Midbrain (tissue), 1 donor: ENCODE results near the gene PTK6.
"Not testable (repeated sequence)": the region's sequence is repeated elsewhere in the genome, so short reads cannot be mapped to it uniquely, and the experiment has no call there.

Experiments
- DNase-seq: peaks from one replicate; lab custom pipeline; 2025; lab: John Stamatoyannopoulos, UW

The PTK6 gene

GRCh38 chr20:63536997-63537524 lies at the start of gene PTK6:
Gene PTK6, minus strand, starts transcription at chr20:63537376. Its CDS starts 62 bp downstream, at chr20:63537314.
- DNase-seq = no peak

- no peak for DNase-seq
These were observed 49.6 kb upstream of the PTK6 start for GRCh38 chr20:63586797-63587196.

DNA sequence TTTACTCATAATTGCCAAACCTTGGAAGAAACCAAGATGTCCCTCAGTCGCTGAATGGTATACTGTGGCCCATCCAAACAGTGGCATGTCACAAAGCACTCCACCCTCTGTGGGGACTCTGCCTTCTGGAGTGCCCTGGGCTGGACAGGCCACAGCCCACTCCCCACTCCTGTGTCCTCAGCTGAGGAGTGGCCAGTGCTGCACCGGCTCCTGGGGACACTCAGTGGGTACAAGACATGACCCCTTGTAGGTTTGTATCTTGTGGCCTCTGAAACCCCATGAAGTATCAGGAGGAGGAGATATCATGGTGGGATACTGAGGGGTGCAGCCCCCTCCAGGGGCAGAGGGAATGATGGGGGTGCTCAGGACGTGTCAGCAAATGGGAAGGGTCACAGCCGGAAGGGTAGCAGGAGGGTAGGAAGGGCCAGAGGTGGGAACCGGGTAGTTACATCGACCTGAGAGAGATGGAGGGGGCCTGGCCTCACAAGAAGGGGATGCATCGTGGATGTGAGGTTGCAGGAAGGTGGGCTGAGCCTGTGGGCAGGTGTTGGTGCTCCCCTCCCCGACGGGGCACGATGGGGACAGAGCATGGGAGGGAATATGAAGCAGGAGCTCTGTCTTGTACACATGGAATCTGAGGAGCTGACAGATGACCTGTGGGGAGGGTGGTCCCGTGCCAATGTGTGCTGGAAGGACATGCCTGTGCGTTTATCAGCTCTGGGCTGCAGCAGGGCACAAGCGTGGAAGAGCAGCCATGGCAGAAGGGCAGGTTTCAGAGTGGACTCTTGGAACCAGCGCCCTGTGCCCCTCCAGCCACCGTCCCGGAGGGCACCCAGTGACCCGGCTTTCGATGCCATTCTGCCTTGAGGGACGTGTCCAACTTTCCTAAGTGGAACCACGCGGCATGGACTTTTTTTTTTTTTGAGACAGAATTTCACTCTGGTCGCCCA lies 48.7 kb upstream of the PTK6 start:
- no peak for DNase-seq

DNA sequence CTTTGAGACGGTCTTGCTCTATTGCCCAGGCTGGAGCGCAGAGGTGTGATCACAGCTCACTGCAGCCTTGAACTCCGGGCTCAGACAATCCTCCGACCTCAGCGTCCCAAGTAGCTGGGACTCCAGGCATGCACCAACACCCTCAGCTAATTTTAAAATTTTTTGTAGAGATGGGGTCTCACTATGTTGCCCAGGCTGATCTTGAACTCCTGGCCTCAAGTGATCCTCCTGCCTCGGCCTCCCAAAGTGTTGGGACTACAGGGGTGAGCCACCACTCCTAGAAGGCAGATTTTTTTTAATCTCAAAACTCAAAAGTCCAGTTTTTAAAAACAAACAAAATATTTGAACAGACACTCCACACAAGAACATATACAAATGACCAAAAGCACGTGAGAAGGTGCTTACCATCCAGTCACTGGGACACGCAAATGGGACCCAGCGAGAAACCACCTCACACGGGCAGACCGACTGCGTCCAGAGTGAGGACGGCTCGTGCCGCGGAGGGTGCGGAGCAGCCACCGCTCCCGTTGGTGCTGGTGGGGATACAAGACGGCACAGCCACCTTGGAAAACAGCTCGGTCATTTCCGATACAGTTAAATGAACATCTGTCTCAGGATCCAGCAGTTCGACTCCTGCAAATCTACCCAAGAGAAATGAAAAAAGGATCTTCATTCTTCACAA lies 45.3 kb upstream of the PTK6 start:
- no peak for DNase-seq

GRCh38 chr20:63580796-63581461 lies 43.8 kb upstream of the PTK6 start:
- no peak for DNase-seq

- no peak for DNase-seq
These were observed 42.0 kb upstream of the PTK6 start for GRCh38 chr20:63579017-63579694.

GRCh38 chr20:63578224-63579016 lies 41.2 kb upstream of the PTK6 start:
- no peak for DNase-seq

GRCh38 chr20:63577317-63577894 lies 40.2 kb upstream of the PTK6 start:
- DNase-seq = peak; percentile 39

- DNase-seq = no peak
These were observed 39.1 kb upstream of the PTK6 start for GRCh38 chr20:63576311-63576710.

DNA sequence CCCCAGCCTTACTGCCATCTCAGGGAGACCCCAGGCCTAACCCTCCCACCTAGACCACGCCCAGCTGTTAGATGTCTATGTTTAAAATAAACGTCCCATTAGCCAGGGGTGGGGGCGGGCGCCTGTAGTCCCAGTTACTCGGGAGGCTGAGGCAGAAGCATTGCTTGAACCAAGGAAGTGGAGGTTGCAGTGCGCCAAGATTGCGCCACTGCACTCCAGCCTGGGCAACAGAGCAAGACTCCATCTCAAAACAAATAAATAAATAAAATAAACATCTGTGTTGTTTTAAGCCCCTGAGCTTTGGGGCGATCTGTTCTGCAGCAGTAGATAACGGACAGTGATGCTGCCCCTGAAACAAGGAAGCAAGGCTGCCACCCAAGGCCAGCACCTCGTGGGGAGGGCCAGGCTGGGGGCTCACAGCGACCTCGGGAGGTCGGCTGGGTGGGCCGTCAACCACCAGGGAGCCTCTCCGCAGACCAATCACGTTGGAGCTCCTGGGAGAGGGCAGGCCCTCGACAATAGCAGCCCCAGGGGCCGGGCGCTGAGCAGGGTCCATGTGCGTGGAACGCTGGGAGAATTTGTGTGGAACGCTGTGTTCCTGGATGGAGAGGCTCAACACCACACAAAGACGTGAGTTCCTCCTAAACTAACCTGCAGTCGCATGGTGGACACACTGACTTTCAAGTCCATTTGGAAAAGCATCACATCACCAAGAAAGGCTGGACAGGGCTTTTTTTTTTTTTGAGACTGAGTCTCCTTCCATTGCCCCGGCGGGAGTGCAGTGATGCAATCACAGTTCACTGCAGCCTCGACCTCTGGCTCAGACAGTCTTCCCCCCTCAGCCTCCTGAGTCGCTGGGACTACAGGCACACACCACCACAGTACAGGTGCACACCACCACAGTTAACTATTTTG lies 37.9 kb upstream of the PTK6 start:
- DNase-seq = no peak

GRCh38 chr20:63574156-63574828 lies 37.1 kb upstream of the PTK6 start, which contains the start of gene HELZ2:
Gene HELZ2, minus strand, starts transcription at chr20:63574239. Its CDS starts 1,854 bp downstream, at chr20:63572385.
- DNase-seq = peak; percentile 37

GRCh38 chr20:63573647-63574131 lies 36.5 kb upstream of the PTK6 start:
- DNase-seq = no peak

DNA sequence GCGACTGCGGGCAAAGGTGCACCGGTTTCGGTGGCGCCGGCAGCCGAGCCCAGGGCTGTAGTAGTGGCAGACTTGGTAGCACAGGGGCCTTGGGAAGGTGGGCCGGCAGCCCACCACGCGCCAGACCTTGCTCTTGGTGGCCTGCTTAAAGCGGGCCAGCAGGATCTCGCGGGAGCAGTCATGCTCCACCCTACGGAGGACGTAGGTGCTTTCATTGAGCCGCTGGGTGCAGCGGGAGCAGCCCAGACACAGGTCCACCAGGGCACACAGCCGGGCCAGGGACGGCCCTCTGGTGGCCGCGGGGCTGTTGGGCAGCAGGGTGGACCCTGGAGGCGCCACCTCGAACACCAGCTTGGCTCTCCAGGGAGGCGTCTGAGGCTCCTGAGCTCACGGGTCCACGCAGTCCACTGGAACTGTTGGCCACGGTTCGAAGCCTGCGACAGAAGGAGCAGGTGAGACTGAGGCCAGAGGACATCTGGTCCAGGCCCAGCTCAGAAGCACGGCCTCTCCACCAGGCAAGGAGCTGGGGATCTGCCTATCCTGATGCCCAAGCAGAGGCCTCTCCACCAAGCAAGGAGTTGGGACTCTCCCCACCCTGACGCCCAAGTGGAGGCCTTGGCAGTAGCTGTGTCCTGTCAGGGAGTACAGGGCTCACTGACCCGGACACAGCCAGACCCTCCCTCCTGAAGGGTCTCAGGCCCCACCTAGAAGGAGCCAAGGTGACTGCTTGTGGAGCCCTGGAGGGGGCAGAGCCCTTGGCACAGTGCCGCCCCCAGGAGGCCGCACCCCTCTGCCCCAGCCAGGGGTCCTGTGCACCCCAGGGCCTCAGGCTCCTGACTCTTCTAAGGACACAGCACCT lies 35.8 kb upstream of the PTK6 start:
- no peak for DNase-seq

GRCh38 chr20:63572071-63572787 lies 35.1 kb upstream of the PTK6 start:
- no peak for DNase-seq

- DNase-seq = not testable (repeated sequence)
These were observed 33.9 kb upstream of the PTK6 start for GRCh38 chr20:63571087-63571478.

GRCh38 chr20:63570281-63571086 lies 33.3 kb upstream of the PTK6 start:
- no peak for DNase-seq
